HG03045 (cell line): ENCODE measurements around the gene ABHD16A.
A peak's percentile ranks its signal among the peaks of the same experiment; 100 is the strongest.

Source experiments
- ATAC-seq: cut with Tn5 transposase; IDR thresholded peaks from one replicate; pipeline ENCODE4 v1.9.1; 2021; ENCODE audit warnings: mild to moderate bottlenecking, moderate library complexity; ENCODE audit not compliant: unreplicated experiment

Gene ABHD16A

DNA sequence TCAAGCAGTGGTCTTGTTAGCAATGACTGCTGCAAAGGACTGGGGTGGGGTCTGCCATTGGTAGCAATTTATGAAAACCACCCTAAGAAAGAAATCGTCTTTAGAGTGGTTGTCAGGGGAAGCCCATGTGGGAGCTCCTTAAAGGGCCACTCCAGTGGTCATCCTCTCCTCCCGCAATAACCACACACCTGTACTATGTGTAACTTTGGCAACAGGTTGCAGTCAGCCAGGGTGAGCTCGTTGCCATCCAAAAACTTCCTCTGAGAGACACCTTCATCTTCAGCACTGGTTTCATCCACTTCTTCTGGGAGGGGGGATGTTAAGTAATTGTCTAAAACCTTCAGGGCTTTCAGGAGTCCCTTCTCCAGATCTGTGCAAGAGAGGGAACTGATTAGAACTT is 28.9 kb upstream of the ABHD16A start:
- ATAC-seq: no peak

DNA sequence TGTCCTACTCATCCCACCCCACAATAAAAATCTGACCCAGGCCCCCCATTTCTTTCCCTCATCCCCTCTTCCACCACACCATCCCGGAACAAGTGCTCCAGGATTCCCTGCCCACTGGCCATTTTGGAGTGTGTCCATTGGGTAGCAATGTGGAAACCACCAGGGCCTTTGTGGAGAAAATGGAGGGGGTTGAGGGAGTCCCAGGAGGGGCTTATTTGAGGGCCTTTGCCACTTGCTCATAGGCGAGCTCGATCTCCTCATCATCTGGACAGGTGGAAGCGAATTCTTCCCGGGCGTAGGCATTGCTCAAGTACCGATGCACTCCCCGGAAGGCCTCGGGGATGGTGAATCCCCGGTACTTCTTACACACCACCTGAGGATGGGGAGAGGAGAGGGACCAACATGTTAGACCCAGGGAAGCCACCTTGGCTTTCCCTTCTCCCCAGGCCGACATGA is 27.5 kb upstream of the ABHD16A start:
- ATAC-seq: no peak

DNA sequence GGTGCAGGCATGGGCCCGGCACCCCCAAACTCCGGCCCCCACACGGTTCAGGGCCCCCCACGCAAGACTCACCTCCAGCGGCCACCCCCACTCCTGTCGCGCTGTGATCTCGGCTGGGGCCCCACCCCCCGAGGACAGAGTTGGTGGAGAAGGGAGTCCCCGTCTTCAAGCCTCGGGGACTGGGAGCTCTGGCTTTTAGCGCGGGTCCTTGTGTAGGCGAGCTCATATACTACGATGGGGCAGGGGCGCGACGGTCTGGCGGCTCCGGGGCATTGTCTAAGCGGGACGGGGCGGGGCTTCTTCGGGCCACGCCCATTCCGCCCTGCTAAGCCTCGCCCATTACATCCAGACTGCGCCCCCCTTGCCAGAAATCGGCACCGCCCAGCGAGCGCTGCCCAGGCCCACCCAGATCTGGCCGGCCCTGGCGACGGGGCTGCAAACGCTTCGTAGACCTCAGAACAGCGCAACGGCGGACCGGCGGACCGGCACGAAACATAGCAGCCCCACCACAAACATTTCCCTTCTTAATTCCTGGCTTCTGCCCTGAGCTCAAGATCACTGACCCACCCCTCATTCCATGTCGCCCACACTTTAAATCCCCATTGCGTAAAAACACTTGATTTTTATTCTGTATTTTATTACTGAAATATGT is 27.0 kb upstream of the ABHD16A start:
- ATAC-seq: peak; percentile 32

DNA sequence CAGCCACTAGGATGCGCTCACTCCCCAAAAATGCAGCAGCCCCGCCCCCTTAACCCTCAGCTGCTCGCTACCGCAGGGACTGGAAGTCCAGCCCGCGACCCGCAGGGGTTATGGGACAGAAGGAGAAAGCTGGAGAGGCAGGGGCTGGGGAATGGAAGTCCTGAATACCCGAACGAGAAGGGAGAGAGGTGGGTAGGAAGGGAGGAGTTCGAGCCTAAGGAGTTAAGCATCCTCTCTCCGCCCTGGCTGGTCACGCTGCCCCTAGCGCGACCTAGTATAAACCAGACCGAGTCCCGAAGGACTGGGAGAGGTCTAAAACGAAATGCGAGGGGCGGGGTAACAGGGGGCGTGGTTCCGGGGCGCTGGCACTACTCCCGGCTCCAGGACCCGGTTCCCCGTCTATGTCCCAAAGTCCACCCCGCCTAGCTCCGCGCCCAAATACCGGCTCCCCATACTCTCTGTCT is 26.4 kb upstream of the ABHD16A start:
- peak; percentile 56 for ATAC-seq

DNA sequence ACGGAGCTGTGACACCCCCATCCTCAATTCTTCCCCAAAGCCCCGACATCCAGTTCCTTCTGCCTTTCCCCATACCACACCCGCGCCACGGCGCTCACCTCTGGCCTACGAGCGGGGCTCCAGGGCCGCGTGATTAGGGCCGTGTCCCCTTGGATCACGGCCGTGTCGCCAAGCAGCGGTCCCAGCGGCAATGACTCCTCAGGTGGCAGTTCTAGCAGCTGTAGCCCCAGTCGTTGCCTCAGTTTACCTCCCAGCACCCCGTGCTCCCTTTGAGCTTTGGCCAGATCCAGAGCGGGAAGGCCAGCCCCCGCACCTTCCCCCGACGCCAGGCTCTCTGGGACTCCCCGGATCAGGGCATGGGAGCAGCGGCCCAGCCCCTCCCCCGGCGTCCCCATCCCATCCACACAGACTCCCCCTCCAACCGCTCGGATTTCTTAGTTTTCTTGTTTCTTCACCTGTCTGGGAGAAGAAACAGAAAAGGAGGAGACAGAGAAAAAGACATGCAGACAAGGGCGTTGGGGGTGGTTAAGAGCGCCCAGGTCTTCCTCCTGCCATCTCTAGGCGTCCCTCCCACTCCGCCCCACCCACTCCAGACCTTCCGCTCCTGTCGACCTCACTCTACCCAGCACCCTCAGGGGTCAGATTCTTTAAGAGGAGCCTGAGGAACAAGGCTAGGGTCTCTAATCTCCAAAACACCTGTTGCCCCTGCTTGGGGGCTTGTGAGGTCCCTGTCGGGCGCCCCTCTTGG is 25.8 kb upstream of the ABHD16A start, which contains the start of gene DDAH2:
Gene DDAH2, minus strand, starts transcription at position 533 of the 748 bp plus-strand sequence. Its CDS starts 138 bp downstream, at position 395.
- ATAC-seq: no peak

DNA sequence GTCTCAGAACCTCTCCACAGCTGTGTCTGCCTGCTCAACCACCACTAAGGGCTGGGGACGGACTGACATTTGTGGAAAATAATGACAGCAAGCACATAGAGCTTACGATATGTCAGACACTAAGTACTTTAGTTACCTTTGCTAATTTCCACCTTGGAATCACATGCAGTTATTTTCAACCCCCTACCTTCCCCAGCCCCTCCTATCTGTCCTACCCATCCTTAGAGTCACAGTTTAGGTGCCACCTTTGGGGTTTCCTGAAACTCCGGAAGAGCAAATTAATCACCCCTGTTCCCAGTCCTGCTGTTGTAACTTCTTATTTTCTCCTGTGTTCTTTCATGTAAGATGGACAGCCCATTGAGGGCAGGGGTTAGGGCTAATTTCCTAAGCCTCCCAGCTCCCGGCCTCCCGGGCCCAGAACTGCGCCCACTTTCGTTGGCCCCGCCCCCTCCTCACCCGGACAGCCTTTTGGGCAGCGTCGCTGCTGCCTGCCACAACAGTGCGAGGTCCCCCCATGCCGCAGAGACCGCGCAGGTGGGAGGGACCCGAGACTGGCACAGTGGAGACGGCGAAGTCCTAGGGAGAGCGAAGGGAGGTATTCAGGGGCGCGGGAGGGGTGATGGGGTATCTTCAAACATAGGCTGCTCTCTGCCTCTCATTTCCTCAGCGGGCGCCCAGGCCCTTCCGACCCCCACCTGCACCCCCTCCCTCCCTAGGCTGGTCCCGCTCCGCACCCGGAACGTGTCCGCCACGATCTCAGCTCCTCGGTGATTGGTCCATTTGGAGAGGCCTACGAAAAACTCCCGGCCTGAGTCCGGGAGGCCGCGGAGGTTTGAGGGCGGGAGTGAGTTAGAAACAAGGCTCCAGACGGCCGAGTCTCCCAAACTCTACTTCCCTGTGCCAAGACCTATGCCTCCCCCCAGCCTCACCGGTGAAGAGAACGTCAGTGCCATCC is 24.9 kb upstream of the ABHD16A start:
- ATAC-seq: no peak

DNA sequence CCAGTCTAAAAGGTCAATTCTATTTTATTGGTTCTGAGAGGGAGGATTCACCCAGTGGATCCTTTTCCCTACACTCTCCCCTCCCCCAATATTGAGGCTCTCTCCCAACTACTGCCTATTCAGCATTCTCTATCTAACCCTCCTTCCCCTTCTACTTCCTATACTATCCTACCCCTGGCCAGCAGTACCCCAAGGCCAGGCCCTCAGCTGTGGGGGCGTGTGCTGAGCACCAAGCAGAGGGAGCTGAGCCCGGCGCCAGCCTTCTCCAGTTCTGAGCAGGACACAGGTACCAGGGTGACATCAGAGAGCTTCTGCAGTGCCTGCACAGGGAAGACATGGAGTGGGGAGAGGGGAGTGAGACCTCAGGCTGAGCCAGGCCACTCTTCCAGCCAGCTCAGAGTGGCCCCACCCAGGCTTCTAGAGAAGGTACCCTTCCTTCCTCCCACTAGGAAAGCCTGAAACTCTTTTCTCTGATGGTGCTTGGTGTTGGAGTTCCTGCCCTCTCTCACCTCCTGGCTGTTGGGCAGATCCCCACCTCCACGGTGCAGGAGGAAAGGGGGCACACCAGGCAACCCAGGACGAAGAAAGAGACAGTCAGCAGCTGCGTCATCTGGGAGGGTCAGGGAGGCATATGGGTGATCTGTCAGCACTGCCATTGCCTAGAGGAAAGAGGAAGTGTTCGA is 24.1 kb upstream of the ABHD16A start:
- ATAC-seq: no peak

DNA sequence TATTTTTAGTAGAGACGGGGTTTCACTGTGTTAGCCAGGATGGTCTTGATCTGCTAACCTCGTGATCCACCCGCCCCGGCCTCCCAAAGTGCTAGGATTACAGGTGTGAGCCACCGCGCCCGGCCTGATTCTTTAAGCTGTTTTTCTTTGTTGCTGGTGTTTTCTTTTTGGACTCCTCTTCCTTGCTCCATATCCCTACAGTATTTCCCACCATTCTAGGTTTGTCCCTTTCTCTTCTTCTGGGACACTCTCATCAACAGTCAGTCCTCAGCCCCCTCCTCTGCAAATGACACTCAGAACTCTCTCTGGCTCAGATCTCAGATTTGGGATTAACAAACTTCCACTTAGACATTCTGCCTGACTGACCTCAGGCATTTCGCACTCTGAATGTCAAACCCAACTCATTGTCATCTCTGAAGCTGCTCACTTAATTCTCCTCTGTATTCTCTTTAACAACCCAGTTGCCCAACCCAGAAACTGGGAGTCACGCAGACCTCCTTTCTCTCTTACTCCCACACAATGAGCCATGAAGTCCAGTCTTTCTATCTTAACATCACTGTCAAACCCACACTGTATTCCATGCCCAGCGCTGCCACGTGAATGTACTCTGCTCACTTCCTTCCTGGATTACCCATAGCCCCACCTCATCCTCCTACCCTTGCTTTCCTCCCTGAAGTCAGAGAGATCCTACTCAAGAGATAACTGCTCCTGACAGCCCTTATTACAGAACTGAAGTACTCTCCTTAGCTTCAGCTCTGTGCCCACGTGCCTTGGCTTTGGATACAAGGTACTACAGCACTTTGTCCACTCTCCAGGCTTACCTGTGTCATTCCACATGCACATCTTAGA is 22.6 kb upstream of the ABHD16A start:
- no peak for ATAC-seq

DNA sequence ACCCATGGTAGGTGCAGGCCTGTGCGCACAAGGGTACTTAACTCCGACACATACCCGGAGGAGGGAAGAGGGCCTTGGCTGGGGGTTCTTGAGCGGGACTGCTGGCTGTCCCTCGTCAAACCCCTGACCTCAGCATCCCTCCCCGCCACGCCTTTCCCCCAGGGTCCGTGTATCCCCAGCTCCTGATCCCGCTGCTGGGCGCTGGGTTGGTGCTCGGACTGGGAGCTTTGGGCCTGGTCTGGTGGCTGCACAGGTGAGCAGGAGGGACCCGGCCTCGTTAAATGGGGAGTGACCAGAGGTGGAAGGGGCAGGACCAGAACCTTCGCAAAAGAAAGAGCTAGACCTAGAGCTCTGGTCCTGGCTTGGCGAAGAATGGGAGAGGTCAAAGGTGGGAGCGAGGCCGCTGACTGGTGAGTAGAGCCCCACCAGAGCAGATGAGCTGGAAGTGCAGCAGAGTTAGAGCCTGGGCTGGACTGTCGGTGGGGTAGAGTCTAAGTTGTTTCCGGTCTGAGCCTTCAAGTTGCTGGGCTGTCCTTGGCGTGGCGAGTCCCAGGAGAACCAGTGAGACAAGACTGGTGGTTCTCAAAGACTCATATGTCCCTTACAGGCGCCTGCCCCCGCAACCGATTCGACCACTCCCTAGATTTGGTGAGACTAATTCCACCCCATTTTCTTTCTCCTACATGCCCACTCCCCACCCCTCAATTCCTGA is 21.0 kb upstream of the ABHD16A start:
- no peak for ATAC-seq

DNA sequence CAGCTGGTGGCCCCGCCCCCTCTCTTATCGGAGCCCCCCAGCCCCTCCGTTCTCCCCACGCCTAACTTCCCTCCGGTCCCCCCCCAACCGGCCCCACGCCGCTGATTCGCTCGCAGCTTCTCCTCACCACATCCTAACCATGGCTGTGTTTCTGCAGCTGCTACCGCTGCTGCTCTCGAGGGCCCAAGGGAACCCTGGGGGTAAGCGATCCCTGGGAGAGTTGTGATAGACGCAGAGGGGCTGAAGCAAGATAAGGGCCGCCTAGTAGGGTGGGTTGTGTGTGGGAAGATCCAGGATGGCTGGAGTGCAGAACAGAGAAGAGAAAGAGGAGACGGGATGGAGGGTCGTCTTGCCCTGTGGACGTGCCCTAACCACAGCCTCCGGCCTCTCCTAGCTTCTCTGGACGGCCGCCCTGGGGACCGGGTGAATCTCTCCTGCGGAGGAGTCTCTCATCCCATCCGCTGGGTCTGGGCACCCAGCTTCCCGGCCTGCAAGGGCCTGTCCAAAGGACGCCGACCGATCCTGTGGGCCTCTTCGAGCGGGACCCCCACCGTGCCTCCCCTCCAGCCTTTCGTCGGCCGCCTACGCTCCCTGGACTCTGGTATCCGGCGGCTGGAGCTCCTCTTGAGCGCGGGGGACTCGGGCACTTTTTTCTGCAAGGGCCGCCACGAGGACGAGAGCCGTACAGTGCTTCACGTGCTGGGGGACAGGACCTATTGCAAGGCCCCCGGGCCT is 20.3 kb upstream of the ABHD16A start, which contains the start of gene MPIG6B:
Gene MPIG6B, plus strand, starts transcription at position 129 of the 735 bp plus-strand sequence. Its CDS starts 11 bp downstream, at position 140.
- no peak for ATAC-seq

DNA sequence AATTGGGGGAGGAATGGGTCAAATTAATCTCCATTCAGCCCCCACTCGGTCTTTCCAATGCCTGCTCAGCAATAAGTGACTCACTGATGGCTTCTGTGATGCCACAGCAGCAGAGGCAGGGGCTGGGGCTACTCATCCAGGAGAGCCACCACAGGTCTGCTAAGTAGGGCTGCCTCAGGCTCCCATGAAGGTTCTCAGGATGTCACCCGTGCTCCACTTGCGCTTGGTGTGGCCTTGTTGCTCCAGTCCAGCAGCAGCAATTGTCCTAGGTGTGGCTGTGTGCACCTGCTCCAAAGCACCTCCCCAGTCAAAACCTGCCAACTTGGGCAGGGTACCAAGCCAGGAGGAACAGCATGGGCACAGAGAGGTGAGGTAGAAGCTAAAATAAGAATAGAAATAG is 19.0 kb upstream of the ABHD16A start:
- ATAC-seq: no peak

DNA sequence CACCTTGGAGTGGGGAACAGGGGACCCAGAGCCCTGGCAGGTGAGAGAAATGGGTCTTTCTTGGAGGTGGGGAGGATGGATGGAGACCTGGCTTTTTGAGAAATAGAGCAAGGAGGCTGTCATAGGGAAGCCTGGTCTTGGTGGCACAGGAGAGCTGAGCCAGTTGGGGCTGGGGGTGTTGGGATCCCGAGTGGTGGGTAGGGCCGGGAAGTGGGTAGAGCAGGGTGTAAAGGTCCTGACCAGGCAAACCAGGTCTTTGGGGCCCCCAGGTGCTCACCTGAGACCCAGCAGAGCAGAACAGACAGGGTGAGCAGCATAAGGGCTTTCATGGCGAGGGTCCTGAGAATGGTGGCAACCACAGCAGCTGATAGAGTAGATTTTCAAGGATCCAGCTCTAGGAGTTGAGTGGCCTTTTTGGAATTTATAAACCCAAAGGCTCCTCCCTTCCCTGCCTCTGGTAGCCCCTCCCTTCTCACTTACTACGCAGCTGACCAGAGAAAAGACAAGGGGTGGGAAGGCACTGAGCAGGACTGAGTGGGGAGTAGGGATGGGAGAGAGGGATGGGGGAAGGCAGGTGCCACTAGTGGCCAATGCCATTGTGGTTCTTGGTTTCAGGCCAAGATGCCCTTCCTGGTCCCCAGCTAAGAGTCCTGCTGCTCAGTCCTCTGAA is 18.4 kb upstream of the ABHD16A start, which contains the start of gene LY6G6C:
Gene LY6G6C, minus strand, starts transcription at position 396 of the 670 bp plus-strand sequence. Its CDS starts 67 bp downstream, at position 329.
- no peak for ATAC-seq

DNA sequence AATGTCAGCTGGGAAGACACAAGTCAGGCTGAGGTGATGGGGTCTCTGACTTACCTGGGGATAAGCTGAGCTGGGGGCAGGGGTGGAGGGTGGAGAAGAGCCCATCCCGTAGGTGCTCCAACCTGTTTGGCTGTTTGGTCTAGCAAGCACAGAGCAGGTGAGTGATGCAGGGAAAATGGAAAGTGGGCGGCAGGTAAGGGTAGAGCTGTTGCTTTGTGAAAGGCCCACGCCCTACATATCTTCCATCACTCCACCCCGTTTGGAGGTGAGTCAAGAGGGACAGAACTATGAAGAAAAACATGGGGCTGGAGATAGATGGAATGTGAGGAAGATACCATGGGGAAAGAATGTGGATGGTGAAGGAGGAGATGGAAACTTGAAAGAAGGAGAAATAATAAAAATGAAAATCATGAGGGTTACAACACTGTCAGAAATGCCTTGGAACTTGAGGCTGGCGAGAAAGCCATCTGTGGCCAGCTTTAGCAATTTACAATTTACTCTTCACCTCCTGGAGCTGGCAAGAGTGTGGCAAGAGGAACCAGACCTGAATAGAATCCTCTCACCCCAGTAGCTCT is 17.2 kb upstream of the ABHD16A start:
- no peak for ATAC-seq

DNA sequence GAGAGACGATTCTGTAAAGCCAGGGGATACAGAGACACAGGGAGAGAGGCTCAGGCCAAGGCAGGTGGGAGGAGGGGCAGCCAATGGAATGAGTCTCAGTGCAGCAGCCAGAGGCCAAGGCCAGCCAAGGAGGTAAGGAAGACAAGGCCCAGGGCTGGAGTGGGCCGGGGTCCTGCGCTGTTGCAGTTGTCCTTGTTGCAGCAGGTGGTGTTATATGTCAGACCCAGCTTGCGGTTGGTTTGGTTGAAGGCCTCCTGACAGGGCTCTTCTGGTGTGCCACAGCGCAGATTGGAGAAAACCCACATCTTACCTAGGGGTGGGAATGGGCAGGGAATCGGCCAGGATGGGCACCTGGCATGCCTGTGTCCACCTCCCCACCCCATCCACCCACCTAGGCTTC is 15.9 kb upstream of the ABHD16A start:
- ATAC-seq: no peak

DNA sequence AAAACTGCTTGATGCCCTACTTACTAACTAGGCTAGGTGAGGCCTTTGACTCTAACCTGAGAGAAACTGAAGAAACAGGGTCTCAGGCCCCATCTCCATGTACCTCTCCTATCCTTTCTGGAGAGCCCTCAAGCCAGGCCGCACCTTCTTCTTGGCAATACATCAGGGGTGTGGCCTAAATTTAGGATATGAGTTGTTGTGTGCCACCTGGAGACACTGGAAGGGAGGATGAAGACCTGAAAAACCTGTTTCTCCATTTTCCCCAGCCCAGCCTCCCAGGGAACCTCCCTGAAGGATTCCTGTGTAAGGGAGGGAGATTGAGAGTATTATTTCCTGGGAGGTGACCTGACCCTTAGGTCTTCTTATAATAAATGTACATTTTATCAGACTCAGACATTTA is 15.1 kb upstream of the ABHD16A start:
- ATAC-seq: no peak

DNA sequence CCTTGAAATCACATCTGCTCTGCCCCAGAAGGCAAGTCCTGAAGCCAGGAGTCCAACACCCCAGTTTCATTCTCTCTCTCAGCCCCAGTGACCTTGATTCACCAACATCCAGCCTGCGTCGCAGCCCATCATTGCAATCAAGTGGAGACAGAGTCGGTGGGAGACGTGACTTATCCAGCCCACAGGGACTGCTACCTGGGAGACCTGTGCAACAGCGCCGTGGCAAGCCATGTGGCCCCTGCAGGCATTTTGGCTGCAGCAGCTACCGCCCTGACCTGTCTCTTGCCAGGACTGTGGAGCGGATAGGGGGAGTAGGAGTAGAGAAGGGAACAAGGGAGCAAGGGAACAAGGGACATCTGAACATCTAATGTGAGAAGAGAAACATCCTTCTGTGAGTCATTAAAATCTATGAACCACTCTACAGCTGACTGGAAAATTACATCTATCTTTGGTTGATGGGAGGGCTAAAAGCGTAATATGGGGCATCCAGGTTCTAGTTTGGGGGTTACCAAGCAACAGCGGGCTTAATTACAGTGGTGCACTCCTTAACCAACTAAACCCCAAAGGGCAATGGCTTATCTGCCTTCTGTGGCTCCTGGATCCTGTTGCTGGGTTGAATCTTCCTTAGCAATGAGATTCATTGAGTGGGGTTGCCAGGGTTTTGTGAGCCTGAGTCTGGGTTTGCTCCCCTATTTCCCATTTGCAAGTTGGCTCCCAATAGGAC is 14.5 kb upstream of the ABHD16A start:
- no peak for ATAC-seq
